Astrocyte (in vitro differentiated cells and primary cell): Measurements from ENCODE around the gene CDH23.

ENCODE experiments used
- CTCF ChIP-seq: IDR thresholded peaks from 2 replicates; pipeline ENCODE4 v1.5.1; 2011; ENCODE audit warnings: low read depth, mild to moderate bottlenecking, inconsistent platforms, low read length, moderate library complexity; ENCODE audit not compliant: insufficient read depth
- EZH2 ChIP-seq: IDR thresholded peaks from 2 replicates; pipeline ENCODE4 v1.6.1; 2012; ENCODE audit warnings: mild to moderate bottlenecking, low read length, inconsistent platforms; ENCODE audit not compliant: insufficient read depth

DNA sequence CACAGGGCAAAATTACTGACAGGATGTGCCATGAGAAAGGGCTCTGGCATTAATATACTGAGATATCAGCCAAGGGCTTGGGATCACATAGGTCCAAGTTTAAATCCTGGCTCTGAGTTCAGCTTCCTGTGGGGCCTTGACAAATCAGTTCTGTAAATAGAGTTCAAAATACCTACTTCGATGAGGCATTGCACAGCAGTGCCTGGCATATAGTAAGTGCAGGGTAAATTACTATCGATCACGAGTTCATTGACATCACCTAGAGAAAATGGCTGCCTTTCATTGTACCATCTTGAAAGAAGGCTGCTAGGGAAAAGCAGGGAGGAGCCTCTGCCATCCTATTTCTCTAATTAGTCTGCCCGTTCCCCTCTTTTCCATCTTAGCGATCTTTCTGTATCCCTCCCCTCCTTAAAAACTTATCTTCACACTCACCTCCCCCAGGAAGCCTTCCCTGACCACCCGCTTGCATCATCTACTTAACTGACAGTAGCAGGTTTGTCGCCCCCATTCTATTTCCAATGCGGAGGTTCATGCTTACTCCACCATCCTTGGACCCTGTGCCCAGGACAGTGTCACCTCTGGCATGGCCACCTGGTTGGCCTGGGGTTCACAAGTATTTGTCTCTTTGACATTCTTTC lies 198.3 kb downstream of the CDH23 start:
- TF ChIP-seq CTCF (no peak), EZH2 (no peak)
